Right lobe of liver (tissue), 6 donors: Measurements from ENCODE around the gene CNTRL. TPM values are rescaled to one million over a fixed set of nuclear protein-coding genes. Genes with fewer than 3 reads are reported as not detected.

Experiments used
- ATAC-seq, 4 donors: fragments of 200-7000 bp; cut with Tn5 transposase; one replicate each; pipeline ENCODE4 v1.9.1; 2020; ENCODE audit warnings: mild to moderate bottlenecking in 4 of 4, moderate library complexity in 4 of 4
- DNase-seq, 3 donors: peaks; one replicate each; pipeline ENCODE4 v3.0.0-alpha.2; 2020
- H3K27ac ChIP-seq, 3 donors: fragments of 200-600 bp; one replicate each; pipeline ENCODE4 v1.8.0; 2022
- H3K27me3 ChIP-seq, 2 donors: fragments of 200-600 bp; one replicate each; pipeline ENCODE4 v1.8.0; 2022
- H3K36me3 ChIP-seq, 4 donors: fragments of 200-600 bp; sonication (generic) in 1 of 4; one replicate each; pipeline versions ENCODE4 v1.5.1 to v1.8.0; 2017 to 2022; ENCODE audit warnings: control low read depth in 1 of 4
- H3K4me1 ChIP-seq, 4 donors: fragments of 200-600 bp; sonication (generic) in 1 of 4; one replicate each; pipeline versions ENCODE4 v1.5.1 to v1.8.0; 2017 to 2022; ENCODE audit warnings: control low read depth in 1 of 4
- H3K4me3 ChIP-seq, 3 donors: fragments of 200-600 bp; one replicate each; pipeline ENCODE4 v1.8.0; 2022
- H3K9me3 ChIP-seq, 4 donors: fragments of 200-600 bp; sonication (generic) in 1 of 4; one replicate each; pipeline versions ENCODE4 v1.5.1 to v1.8.0; 2017 to 2022; ENCODE audit warnings: control low read depth in 1 of 4
- POLR2A ChIP-seq: fragments of 450-650 bp; IDR thresholded peaks from one replicate; pipeline ENCODE4 v1.6.1; 2017; ENCODE audit warnings: antibody characterized with exemption, mild to moderate bottlenecking
- WGBS: methylation state at CpG from one replicate; pipeline ENCODE4 v1.1.6; 2018; ENCODE audit warnings: low coverage, low lambda C conversion rate; ENCODE audit not compliant: insufficient coverage; ENCODE audit errors: missing lambda C conversion rate; 5-methylcytosine and 5-hydroxymethylcytosine counted together
- intact Hi-C, 2 donors: fragments of 100-400 bp; cut with DNase I; formaldehyde crosslinking; loops; one replicate each; pipeline versions ENCODE4 v1.11.2 to v1.14.1; 2022
- total RNA-seq, 6 experiments: library from RNA; depleted of rRNA in 2 of 6; stranded (reverse); fragments of >200 nt in 2 of 6; fragmentation: NEBNext Ultra II Directional in 3 of 6; extraction: Animal tissue kit (Norgen Biotek cat#: 25700) in 3 of 6; gene quantifications; one replicate each; pipeline versions ENCODE4 v1.1.0 to v1.2.4, GENCODE V29; 2016 to 2023
- TF ChIP-seq, protein P1 (sequence below), 4 donors: fragments of 200-600 bp in 3 of 4; fragments of 450-650 bp in 1 of 4; IDR thresholded peaks; one replicate each; pipeline versions ENCODE4 v1.5.1 to v1.8.0; 2016 to 2022; ENCODE audit warnings: antibody characterized with exemption in 4 of 4, mild to moderate bottlenecking in 2 of 4
- donor health status: DM: no; HTN: yes; CAD: no.
- donor health status: DM: no; HTN: no; CAD: no.
- donor health status: DM: no; HTN: no; CAD: no.
- donor health status: DM: no; HTN: yes; CAD: no.
- donor health status: DM: no; HTN: yes; CAD: no.

Gene CNTRL
- total RNA-seq, 6 experiments from 2014 or later: 2.8 to 5.6 (median 4.2) TPM

- Histone ChIP-seq H3K27me3 (no peaks in the 10 kb centered on the region), H3K27ac (no peak overlapping the region), H3K4me3 (no peak overlapping the region), H3K4me1 (peaks cover 0 to 21% (median 9%) of the 10 kb centered on the region in 4 donors), H3K9me3 (no peaks in the 10 kb centered on the region), H3K36me3 (no peaks in the 10 kb centered on the region)
- WGBS: 87% methylated on average over 5 of the region's 6 CpGs
- intact Hi-C loops: no loop called here
- DNase-seq (no peak), ATAC-seq (no peak)
- TF ChIP-seq POLR2A: no peak
- TF ChIP-seq, protein P1, sequence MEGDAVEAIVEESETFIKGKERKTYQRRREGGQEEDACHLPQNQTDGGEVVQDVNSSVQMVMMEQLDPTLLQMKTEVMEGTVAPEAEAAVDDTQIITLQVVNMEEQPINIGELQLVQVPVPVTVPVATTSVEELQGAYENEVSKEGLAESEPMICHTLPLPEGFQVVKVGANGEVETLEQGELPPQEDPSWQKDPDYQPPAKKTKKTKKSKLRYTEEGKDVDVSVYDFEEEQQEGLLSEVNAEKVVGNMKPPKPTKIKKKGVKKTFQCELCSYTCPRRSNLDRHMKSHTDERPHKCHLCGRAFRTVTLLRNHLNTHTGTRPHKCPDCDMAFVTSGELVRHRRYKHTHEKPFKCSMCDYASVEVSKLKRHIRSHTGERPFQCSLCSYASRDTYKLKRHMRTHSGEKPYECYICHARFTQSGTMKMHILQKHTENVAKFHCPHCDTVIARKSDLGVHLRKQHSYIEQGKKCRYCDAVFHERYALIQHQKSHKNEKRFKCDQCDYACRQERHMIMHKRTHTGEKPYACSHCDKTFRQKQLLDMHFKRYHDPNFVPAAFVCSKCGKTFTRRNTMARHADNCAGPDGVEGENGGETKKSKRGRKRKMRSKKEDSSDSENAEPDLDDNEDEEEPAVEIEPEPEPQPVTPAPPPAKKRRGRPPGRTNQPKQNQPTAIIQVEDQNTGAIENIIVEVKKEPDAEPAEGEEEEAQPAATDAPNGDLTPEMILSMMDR (IDR thresholded peaks at IDR 0.05): no peak
Measured at GRCh38 chr9:121059513-121059912, 15.2 kb upstream of the CNTRL start.

- intact Hi-C loops: no loop called here
- no peak for TF ChIP-seq POLR2A
- TF ChIP-seq, protein P1 (IDR thresholded peaks at IDR 0.05): peak; percentile 74 to 83 (median 78)
- 16% methylated on average over 6 of the region's 6 CpGs for whole genome bisulfite sequencing
Measured at GRCh38 chr9:121059998-121060636, 14.6 kb upstream of the CNTRL start.

GRCh38 chr9:121066850-121067249, 7.9 kb upstream of the CNTRL start:
- DNase-seq (no peak), ATAC-seq (no peak)
- peaks cover 0 to 6% (median 3%) of the 10 kb centered on the region in 4 donors for H3K9me3 ChIP-seq
- H3K4me1 ChIP-seq: no peaks in the 10 kb centered on the region
- WGBS: no CpG with 5 or more reads among the region's 1 CpG
- H3K4me3 ChIP-seq: no peak overlapping the region
- H3K27ac ChIP-seq: no peak overlapping the region
- no peak for TF ChIP-seq POLR2A
- TF ChIP-seq, protein P1 (IDR thresholded peaks at IDR 0.05): no peak
- intact Hi-C loops: no loop called here
- no peaks in the 10 kb centered on the region for H3K27me3 ChIP-seq
- no peaks in the 10 kb centered on the region for H3K36me3 ChIP-seq

More at GRCh38 chr9:121059998-121060636, 14.6 kb upstream of the CNTRL start:
- no peaks in the 10 kb centered on the region for H3K27me3 ChIP-seq
- DNase-seq (no peak), ATAC-seq (peak; percentile 54 to 68 (median 62))
- peaks cover 0 to 15% (median 7%) of the 10 kb centered on the region in 4 donors for H3K4me1 ChIP-seq
- no peak overlapping the region for H3K4me3 ChIP-seq
- H3K9me3 ChIP-seq: no peaks in the 10 kb centered on the region
- H3K36me3 ChIP-seq: no peaks in the 10 kb centered on the region
- H3K27ac ChIP-seq: no peak overlapping the region

DNA sequence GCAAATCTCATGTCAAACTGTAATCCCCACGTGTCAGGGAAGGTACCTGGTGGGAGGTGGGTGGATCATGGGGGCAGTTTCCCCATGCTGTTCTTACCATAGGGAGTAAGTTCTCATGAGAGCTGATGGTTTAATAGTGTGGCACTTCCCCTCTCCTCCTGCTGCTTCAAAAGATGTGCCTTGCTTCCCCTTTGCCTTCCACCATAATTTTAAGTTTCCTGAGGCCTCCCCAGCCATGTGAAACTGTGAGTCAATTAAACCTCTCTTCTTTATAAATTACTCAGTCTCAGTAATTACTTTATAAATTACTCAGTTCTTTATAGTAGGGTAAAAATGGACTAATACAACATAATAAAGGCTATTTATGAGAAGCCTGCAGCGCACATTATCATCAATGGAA, 7.1 kb upstream of the CNTRL start:
- no peaks in the 10 kb centered on the region for H3K27me3 ChIP-seq
- DNase-seq (no peak), ATAC-seq (no peak)
- H3K9me3 ChIP-seq: peaks cover 0 to 6% (median 3%) of the 10 kb centered on the region in 4 donors
- no peak overlapping the region for H3K4me3 ChIP-seq
- WGBS: 89% methylated on average over 1 of the region's 2 CpGs
- H3K36me3 ChIP-seq: no peaks in the 10 kb centered on the region
- TF ChIP-seq, protein P1 (IDR thresholded peaks at IDR 0.05): no peak
- TF ChIP-seq POLR2A: no peak
- intact Hi-C loops: no loop called here
- H3K4me1 ChIP-seq: peaks cover 0 to 4% (median 0%) of the 10 kb centered on the region in 4 donors
- no peak overlapping the region for H3K27ac ChIP-seq
